GM23338 (cell line): ENCODE measurements around the gene SYNRG. TPM values are rescaled to one million over a fixed set of nuclear protein-coding genes. Genes with fewer than 3 reads are reported as not detected.

Source experiments
- ATAC-seq: fragments of 200-7000 bp; cut with Tn5 transposase; 3 replicates; pipeline ENCODE4 v1.9.1; 2020
- DNase-seq: peaks from one replicate; pipeline ENCODE4 v3.0.0-alpha.2; 2015; ENCODE audit warnings: low spot score
- H2AFZ ChIP-seq: fragments of 200-600 bp; sonication (generic); 2 replicates; pipeline ENCODE4 v1.8.0; 2016; ENCODE audit warnings: antibody characterized with exemption, mild to moderate bottlenecking, moderate library complexity
- H3F3A ChIP-seq: fragments of 200-600 bp; sonication (generic); replicated peaks from 2 replicates; pipeline ENCODE4 v1.8.0; 2017; ENCODE audit warnings: antibody characterized with exemption, mixed run types, low read depth
- H3K27ac ChIP-seq: fragments of 200-600 bp; sonication (generic); 2 replicates; pipeline ENCODE4 v1.6.1; 2016; ENCODE audit warnings: low read depth
- H3K27me3 ChIP-seq: fragments of 200-600 bp; sonication (generic); 2 replicates; pipeline ENCODE4 v1.8.0; 2016; ENCODE audit warnings: mild to moderate bottlenecking, mixed run types, moderate library complexity; ENCODE audit not compliant: insufficient read depth
- H3K36me3 ChIP-seq: fragments of 200-600 bp; sonication (generic); 2 replicates; pipeline ENCODE4 v1.8.0; 2016; ENCODE audit warnings: mild to moderate bottlenecking; ENCODE audit not compliant: insufficient read depth
- H3K4me1 ChIP-seq: fragments of 200-600 bp; sonication (generic); 2 replicates; pipeline ENCODE4 v1.8.0; 2016; ENCODE audit warnings: mild to moderate bottlenecking, moderate library complexity; ENCODE audit not compliant: insufficient read depth
- H3K4me2 ChIP-seq: fragments of 200-600 bp; sonication (generic); 2 replicates; pipeline ENCODE4 v1.7.1; 2017; ENCODE audit warnings: mixed run types
- H3K4me3 ChIP-seq: fragments of 200-600 bp; sonication (generic); 2 replicates; pipeline ENCODE4 v1.6.1; 2016; ENCODE audit warnings: mixed run types
- H3K79me2 ChIP-seq: fragments of 200-600 bp; sonication (generic); replicated peaks from 2 replicates; pipeline ENCODE4 v1.8.0; 2017; ENCODE audit warnings: mild to moderate bottlenecking; ENCODE audit not compliant: insufficient read depth
- H3K9me2 ChIP-seq: fragments of 200-600 bp; sonication (generic); 2 replicates; pipeline ENCODE4 v1.8.0; 2017; ENCODE audit not compliant: insufficient read depth
- H4K20me1 ChIP-seq: fragments of 200-600 bp; sonication (generic); replicated peaks from 2 replicates; pipeline ENCODE4 v1.8.0; 2017; ENCODE audit warnings: mild to moderate bottlenecking; ENCODE audit not compliant: insufficient read depth
- H3K27ac Mint-ChIP-seq: 2 replicates; pipeline ENCODE4 v1.8.0; 2020; ENCODE audit warnings: inconsistent platforms, mild to moderate bottlenecking, moderate library complexity, mixed read lengths
- H3K27me3 Mint-ChIP-seq: 3 replicates; pipeline ENCODE4 v1.8.0; 2022; ENCODE audit warnings: low read depth, mild to moderate bottlenecking, moderate library complexity, mixed read lengths, inconsistent platforms; ENCODE audit not compliant: insufficient read depth, poor library complexity
- H3K36me3 Mint-ChIP-seq: 3 replicates; pipeline ENCODE4 v1.8.0; 2021; ENCODE audit warnings: low read depth, mild to moderate bottlenecking, inconsistent platforms, moderate library complexity, mixed read lengths
- H3K4me1 Mint-ChIP-seq: 3 replicates; pipeline ENCODE4 v1.8.0; 2020; ENCODE audit warnings: mild to moderate bottlenecking, inconsistent platforms, mixed read lengths
- H3K4me3 Mint-ChIP-seq: 3 replicates; pipeline ENCODE4 v1.8.0; 2021; ENCODE audit warnings: moderate library complexity, mild to moderate bottlenecking, inconsistent platforms, mixed read lengths
- H3K9me3 Mint-ChIP-seq: 3 replicates; pipeline ENCODE4 v1.8.0; 2020; ENCODE audit warnings: moderate library complexity, mild to moderate bottlenecking, inconsistent platforms, mixed read lengths
- NANOG ChIP-seq: IDR thresholded peaks from 2 replicates; pipeline ENCODE4 v1.6.1; 2016; ENCODE audit warnings: antibody characterized with exemption, borderline replicate concordance
- POLR2AphosphoS5 ChIP-seq: IDR thresholded peaks from 2 replicates; pipeline ENCODE4 v1.6.1; 2016; ENCODE audit warnings: antibody characterized with exemption, low read depth
- STAT1 ChIP-seq: IDR thresholded peaks from one replicate; pipeline ENCODE4 v1.6.1; 2016; ENCODE audit warnings: antibody characterized with exemption; ENCODE audit not compliant: unreplicated experiment
- ZNF114 ChIP-seq: fragments of 250-450 bp; sonication (Bioruptor Pico); IDR thresholded peaks from 2 replicates; pipeline ENCODE4 v1.5.0; 2020; ENCODE audit warnings: mild to moderate bottlenecking, moderate library complexity
- ZNF331 ChIP-seq: fragments of 250-450 bp; sonication (Bioruptor Pico); IDR thresholded peaks from 2 replicates; pipeline ENCODE4 v1.5.0; 2020; ENCODE audit warnings: low read depth, mild to moderate bottlenecking, moderate library complexity
- polyA plus RNA-seq: library from polyadenylated mRNA; unstranded; fragments of >200 nt; fragmentation: Nextera tagmentation; extraction: Ambion mirVana; gene quantifications from 2 replicates; pipeline ENCODE4 v1.2.1, GENCODE V29; 2016
- total RNA-seq: library from RNA; depleted of rRNA; stranded (reverse); fragments of >200 nt; shearing (Covaris generic); gene quantifications from 2 replicates; pipeline ENCODE4 v1.2.3, GENCODE V29; 2014
- TF ChIP-seq, protein P1 (sequence below), 2 experiments: fragments of 200-600 bp in 1 of 2; sonication (generic) in 1 of 2; conservative IDR thresholded peaks; 2 replicates each; pipeline versions ENCODE4 v1.5.1 to v1.6.1; 2016 to 2017; ENCODE audit warnings: antibody characterized with exemption in 2 of 2, low read depth in 2 of 2, mild to moderate bottlenecking in 2 of 2, moderate library complexity in 1 of 2
- TF ChIP-seq, protein P2 (sequence below): IDR thresholded peaks from one replicate; pipeline ENCODE4 v1.6.1; 2018; ENCODE audit warnings: antibody characterized with exemption; ENCODE audit not compliant: unreplicated experiment

SYNRG gene
- total and polyA plus RNA-seq, 2 experiments from 2014 or later = 18.6 to 22.6 TPM

DNA sequence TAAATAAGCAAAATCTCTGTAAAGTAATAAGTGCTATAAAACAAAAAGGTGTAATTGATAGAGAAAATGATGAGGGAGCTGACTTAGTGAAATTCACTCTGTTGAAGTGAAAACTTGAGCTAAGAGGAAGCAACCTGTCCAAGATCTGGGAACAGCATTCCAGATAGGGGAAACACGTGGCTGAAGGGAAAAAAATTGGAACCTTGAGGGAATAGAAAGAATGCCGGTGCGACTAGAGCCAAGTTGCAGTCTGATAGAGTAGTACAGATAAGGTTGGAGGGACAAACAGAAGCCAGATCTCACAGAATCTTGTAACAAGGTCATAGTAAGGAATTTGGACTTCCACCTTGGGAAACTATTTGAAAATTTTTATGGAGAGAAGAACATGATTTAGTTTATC lies 34.7 kb upstream of the SYNRG start:
- peaks cover 43% of the 10 kb centered on the region for H3K79me2 ChIP-seq
- no peaks in the 10 kb centered on the region for H3K9me2 ChIP-seq
- Mint-ChIP-seq H3K27me3 (peaks cover 1% of the 10 kb centered on the region), H3K4me3 (peak overlapping the region; percentile 87), H3K27ac (no peak overlapping the region), H3K4me1 (peaks cover 6% of the 10 kb centered on the region), H3K9me3 (no peaks in the 10 kb centered on the region), H3K36me3 (peaks cover 31% of the 10 kb centered on the region)
- DNase-seq (peak; percentile 6), ATAC-seq (no peak)
- peaks cover 9% of the 10 kb centered on the region for H3K4me1 ChIP-seq
- H3K4me3 ChIP-seq = peak overlapping the region; percentile 91
- H3K4me2 ChIP-seq = peak overlapping the region; percentile 82
- 0 out of 2 replicates have a peak, but pooled peaks cover 2% of the 10 kb centered on the region for H4K20me1 ChIP-seq
- no peaks in the 10 kb centered on the region for H3F3A ChIP-seq
- H3K27me3 ChIP-seq = peaks cover 6% of the 10 kb centered on the region; the same call in 1 of the 2 replicates
- H2AFZ ChIP-seq = peak overlapping the region; percentile 92
- peaks cover 14% of the 10 kb centered on the region; the same call in 1 of the 2 replicates for H3K36me3 ChIP-seq
- TF ChIP-seq STAT1 (no peak), ZNF331 (CRISPR knock-in tag) (no peak), NANOG (no peak), POLR2AphosphoS5 (no peak), ZNF114 (CRISPR knock-in tag) (no peak)
- TF ChIP-seq, protein P1, sequence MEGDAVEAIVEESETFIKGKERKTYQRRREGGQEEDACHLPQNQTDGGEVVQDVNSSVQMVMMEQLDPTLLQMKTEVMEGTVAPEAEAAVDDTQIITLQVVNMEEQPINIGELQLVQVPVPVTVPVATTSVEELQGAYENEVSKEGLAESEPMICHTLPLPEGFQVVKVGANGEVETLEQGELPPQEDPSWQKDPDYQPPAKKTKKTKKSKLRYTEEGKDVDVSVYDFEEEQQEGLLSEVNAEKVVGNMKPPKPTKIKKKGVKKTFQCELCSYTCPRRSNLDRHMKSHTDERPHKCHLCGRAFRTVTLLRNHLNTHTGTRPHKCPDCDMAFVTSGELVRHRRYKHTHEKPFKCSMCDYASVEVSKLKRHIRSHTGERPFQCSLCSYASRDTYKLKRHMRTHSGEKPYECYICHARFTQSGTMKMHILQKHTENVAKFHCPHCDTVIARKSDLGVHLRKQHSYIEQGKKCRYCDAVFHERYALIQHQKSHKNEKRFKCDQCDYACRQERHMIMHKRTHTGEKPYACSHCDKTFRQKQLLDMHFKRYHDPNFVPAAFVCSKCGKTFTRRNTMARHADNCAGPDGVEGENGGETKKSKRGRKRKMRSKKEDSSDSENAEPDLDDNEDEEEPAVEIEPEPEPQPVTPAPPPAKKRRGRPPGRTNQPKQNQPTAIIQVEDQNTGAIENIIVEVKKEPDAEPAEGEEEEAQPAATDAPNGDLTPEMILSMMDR (conservative IDR thresholded peaks at IDR 0.05; ENCODE audit: low read depth in 2 of 2) = no peak
- H3K27ac ChIP-seq = no peak overlapping the region

DNA sequence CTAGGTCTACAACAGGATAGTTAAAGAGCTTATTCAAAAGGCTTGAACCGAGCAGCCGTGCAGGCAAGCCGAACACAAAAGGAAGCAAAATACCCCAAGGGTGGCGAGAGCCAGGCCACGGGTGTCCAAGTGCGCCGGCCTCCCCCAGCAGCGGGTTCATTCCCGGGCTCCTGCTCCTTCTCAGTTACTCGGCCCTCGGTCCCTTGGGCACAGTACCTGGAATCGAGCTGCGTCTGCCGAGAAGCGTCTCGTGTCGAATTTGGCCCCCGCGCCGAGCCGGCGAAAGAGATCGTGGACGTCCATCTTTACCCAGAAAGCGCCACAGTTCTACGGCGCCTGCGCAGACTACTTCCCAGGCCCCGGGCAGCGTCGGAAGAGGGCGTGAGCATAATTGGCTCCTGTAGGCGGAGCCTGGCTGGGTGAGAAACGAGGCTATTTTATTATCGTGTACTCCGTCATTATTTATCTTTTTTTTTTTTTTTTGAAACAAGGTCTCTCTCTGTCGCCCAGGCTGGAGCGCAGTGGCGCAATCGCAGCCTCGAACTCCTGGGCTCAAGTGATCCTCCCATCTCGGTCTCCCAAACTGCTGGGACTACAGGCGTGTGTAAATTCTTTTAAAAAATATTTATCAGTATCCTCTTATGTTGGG lies 34.0 kb upstream of the SYNRG start, which contains the start of gene DDX52:
Gene DDX52 (minus strand): TSS at position 329 of the 649 bp plus-strand sequence. CDS start 26 bp downstream, at position 303.
- Histone ChIP-seq H3K27me3 (peaks cover 6% of the 10 kb centered on the region; the same call in 1 of the 2 replicates), H3K4me2 (peak within 1 kb of the TSS; percentile 82), H3K9me2 (no peaks in the 10 kb centered on the region), H3K4me1 (peaks cover 9% of the 10 kb centered on the region), H4K20me1 (0 out of 2 replicates have a peak, but pooled peaks cover 5% of the 10 kb centered on the region), H3K4me3 (peak within 1 kb of the TSS; percentile 91), H3F3A (no peaks in the 10 kb centered on the region), H3K27ac (peak within 1 kb of the TSS; percentile 67), H3K79me2 (peaks cover 49% of the 10 kb centered on the region), H3K36me3 (peaks cover 15% of the 10 kb centered on the region; the same call in 1 of the 2 replicates), H2AFZ (peak within 1 kb of the TSS; percentile 92)
- Mint-ChIP-seq H3K27me3 (peaks cover 1% of the 10 kb centered on the region), H3K4me3 (peak within 1 kb of the TSS; percentile 87), H3K9me3 (no peaks in the 10 kb centered on the region), H3K4me1 (peaks cover 6% of the 10 kb centered on the region), H3K27ac (peak within 1 kb of the TSS; percentile 95), H3K36me3 (peaks cover 36% of the 10 kb centered on the region)
- peak; percentile 98 for ATAC-seq
- DNase-seq = peak; percentile 93
- TF ChIP-seq, protein P2, sequence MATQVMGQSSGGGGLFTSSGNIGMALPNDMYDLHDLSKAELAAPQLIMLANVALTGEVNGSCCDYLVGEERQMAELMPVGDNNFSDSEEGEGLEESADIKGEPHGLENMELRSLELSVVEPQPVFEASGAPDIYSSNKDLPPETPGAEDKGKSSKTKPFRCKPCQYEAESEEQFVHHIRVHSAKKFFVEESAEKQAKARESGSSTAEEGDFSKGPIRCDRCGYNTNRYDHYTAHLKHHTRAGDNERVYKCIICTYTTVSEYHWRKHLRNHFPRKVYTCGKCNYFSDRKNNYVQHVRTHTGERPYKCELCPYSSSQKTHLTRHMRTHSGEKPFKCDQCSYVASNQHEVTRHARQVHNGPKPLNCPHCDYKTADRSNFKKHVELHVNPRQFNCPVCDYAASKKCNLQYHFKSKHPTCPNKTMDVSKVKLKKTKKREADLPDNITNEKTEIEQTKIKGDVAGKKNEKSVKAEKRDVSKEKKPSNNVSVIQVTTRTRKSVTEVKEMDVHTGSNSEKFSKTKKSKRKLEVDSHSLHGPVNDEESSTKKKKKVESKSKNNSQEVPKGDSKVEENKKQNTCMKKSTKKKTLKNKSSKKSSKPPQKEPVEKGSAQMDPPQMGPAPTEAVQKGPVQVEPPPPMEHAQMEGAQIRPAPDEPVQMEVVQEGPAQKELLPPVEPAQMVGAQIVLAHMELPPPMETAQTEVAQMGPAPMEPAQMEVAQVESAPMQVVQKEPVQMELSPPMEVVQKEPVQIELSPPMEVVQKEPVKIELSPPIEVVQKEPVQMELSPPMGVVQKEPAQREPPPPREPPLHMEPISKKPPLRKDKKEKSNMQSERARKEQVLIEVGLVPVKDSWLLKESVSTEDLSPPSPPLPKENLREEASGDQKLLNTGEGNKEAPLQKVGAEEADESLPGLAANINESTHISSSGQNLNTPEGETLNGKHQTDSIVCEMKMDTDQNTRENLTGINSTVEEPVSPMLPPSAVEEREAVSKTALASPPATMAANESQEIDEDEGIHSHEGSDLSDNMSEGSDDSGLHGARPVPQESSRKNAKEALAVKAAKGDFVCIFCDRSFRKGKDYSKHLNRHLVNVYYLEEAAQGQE = no peak
- TF ChIP-seq, protein P1 (conservative IDR thresholded peaks at IDR 0.05; ENCODE audit: low read depth in 2 of 2) = no peak
- TF ChIP-seq ZNF114 (CRISPR knock-in tag) (no peak), NANOG (no peak), POLR2AphosphoS5 (peak; percentile 88)
